Measurements from ENCODE around the gene C12orf57. TPM values are rescaled to one million over a fixed set of nuclear protein-coding genes. Genes with fewer than 3 reads are reported as not detected.

The C12orf57 gene
- total and polyA plus RNA-seq, 2 experiments from 2014 or later = 247 to 264 TPM

DNA sequence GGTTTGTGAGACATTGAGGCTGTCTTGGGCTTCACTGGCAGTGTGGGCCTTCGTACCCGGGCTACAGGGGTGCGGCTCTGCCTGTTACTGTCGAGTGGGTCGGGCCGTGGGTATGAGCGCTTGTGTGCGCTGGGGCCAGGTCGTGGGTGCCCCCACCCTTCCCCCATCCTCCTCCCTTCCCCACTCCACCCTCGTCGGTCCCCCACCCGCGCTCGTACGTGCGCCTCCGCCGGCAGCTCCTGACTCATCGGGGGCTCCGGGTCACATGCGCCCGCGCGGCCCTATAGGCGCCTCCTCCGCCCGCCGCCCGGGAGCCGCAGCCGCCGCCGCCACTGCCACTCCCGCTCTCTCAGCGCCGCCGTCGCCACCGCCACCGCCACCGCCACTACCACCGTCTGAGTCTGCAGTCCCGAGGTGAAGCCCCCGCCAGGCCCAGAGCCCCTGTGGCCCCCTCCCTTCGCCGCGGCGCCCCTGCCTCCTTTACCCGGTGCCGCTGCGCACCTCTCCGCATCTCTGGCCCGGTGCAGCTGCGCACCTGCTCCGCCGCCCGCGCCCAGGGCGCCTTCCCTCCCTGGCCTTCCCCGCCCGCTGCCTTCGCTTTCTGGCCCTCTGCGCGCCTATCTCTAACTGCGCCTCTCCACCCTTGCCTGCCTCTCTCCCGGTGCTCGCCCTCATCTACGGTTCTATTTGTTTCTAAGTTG lies 29.4 kb upstream of the C12orf57 start, which contains the start of gene ENO2:
Gene ENO2 (plus strand): TSS at position 335 of the 701 bp plus-strand sequence. CDS start 1,253 bp downstream, outside the sequence.
- in situ Hi-C loops (cut with MboI) = no loop called here
- Histone ChIP-seq H3K27ac (no peak within 1 kb of the TSS), H3K9ac (peak within 1 kb of the TSS; percentile 82), H3K4me3 (peak within 1 kb of the TSS; percentile 94), H3K36me3 (ENCODE audit: low read depth) (no peaks in the 10 kb centered on the region), H3K9me2 (ENCODE audit: insufficient read depth) (no peaks in the 10 kb centered on the region), H3K27me3 (replicated peaks; ENCODE audit: insufficient read depth) (no peaks in the 10 kb centered on the region), H3F3A (ENCODE audit: insufficient read depth) (no peaks in the 10 kb centered on the region), H4K20me1 (ENCODE audit: insufficient read depth) (no peaks in the 10 kb centered on the region), H3K4me2 (ENCODE audit: unreplicated experiment) (peak within 1 kb of the TSS; percentile 86), H3K79me2 (ENCODE audit: insufficient read depth) (peaks cover 11% of the 10 kb centered on the region; the same call in 1 of the 2 replicates), H3K4me1 (ENCODE audit: insufficient read depth) (peaks cover 10% of the 10 kb centered on the region; the same call in 1 of the 2 replicates), H2AFZ (peak within 1 kb of the TSS; percentile 89), H3K9me3 (ENCODE audit: low read depth) (no peaks in the 10 kb centered on the region)
- peak; percentile 92 for DNase-seq
- TF ChIP-seq EZH2 (IDR thresholded peaks at IDR 0.05; ENCODE audit: insufficient read depth, poor library complexity, severe bottlenecking) (no peak), EZH2phosphoT487 (IDR thresholded peaks at IDR 0.05; ENCODE audit: insufficient read depth, low read depth) (no peak)
- 1 to 2% methylated on average over 51 to 68 of the region's 68 CpGs for WGBS, 2 experiments (ENCODE audit: low coverage in 1 of 2, low lambda C conversion rate in 2 of 2, missing lambda C conversion rate in 2 of 2)

DNA sequence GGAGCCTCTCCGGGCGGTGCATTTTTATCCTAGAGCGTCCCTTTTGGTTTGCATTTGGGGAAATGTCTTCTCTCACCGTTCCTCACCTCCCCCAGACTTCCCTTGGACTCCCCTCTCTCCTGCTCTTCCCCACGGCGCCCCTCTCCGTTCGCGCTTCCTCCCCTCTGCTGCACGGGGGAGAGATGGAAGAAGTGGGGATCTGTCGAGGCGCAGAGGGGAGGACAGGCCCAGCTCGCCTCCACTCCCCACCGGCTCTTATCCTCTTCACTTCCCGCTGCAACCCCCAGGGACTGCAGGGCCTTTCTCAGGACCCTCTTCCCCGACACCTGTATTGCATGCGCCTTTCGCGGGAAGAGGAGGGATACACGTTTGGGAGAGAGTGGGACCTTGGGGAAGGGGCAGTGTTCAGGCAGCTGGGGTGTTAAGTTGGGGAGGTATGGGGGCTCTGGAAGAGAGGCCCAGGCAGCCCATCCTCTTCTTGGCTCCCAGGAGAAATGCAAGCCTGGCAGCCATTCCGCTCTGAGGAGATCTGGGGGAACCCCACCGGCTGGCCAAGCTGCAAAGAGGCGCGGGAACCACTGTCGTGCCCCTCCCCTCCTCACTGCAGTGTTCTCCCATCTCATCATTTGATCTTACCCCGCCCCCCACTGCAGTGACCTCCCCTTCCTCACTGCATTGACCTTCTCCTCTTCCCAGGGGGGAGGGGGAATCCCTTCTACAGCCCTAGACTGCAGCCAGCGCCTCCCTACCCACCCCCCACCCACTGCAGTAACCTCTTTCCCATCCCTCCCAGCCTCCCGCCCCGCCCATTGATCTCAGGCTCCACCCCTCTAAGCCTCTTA lies 28.7 kb upstream of the C12orf57 start:
- TF ChIP-seq EZH2phosphoT487 (IDR thresholded peaks at IDR 0.05; ENCODE audit: insufficient read depth, low read depth) (no peak), EZH2 (IDR thresholded peaks at IDR 0.05; ENCODE audit: insufficient read depth, poor library complexity, severe bottlenecking) (no peak)
- peak overlapping the region; percentile 82 for H3K9ac ChIP-seq
- DNase-seq = no peak
- no peaks in the 10 kb centered on the region for H3K27me3 ChIP-seq (replicated peaks; ENCODE audit: insufficient read depth)
- whole genome bisulfite sequencing, 2 experiments (ENCODE audit: low coverage in 1 of 2, low lambda C conversion rate in 2 of 2, missing lambda C conversion rate in 2 of 2) = 13 to 14% methylated on average over 24 to 29 of the region's 29 CpGs
- H2AFZ ChIP-seq = peak overlapping the region; percentile 89
- peaks cover 11% of the 10 kb centered on the region; the same call in 1 of the 2 replicates for H3K79me2 ChIP-seq (ENCODE audit: insufficient read depth)
- no peaks in the 10 kb centered on the region for H3K36me3 ChIP-seq (ENCODE audit: low read depth)
- peak overlapping the region; percentile 86 for H3K4me2 ChIP-seq (ENCODE audit: unreplicated experiment)
- no peak overlapping the region for H3K27ac ChIP-seq
- peak overlapping the region; percentile 94 for H3K4me3 ChIP-seq
- in situ Hi-C loops (cut with MboI) = no loop called here
- H3K9me3 ChIP-seq (ENCODE audit: low read depth) = no peaks in the 10 kb centered on the region
- H3K4me1 ChIP-seq (ENCODE audit: insufficient read depth) = peaks cover 10% of the 10 kb centered on the region; the same call in 1 of the 2 replicates
- no peaks in the 10 kb centered on the region for H3K9me2 ChIP-seq (ENCODE audit: insufficient read depth)
- H4K20me1 ChIP-seq (ENCODE audit: insufficient read depth) = no peaks in the 10 kb centered on the region
- H3F3A ChIP-seq (ENCODE audit: insufficient read depth) = no peaks in the 10 kb centered on the region

DNA sequence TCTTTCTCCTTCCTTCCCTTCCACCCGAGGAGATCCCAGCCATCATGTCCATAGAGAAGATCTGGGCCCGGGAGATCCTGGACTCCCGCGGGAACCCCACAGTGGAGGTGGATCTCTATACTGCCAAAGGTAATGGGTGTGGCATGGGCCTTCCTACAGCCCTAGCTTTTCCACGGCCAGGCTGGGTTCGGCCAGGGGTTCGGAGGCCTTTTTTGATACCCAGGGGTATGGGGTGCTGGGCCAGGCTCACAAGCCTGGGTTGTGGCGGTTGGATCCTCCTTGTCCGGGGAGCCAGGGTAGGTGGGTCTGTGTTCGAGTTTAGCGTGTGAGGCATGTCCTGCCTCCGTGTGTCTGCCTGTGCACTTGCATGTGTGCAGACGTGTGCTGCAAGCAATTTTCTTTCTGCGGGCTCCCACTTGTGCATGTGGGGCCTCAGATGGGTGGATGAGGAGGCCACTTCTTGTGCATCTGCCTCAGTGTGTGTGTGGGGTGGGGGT lies 28.0 kb upstream of the C12orf57 start:
- TF ChIP-seq EZH2phosphoT487 (IDR thresholded peaks at IDR 0.05; ENCODE audit: insufficient read depth, low read depth) = no peak
- TF ChIP-seq EZH2 (IDR thresholded peaks at IDR 0.05; ENCODE audit: insufficient read depth, poor library complexity, severe bottlenecking) = no peak
- H3K79me2 ChIP-seq (ENCODE audit: insufficient read depth) = peaks cover 11% of the 10 kb centered on the region; the same call in 1 of the 2 replicates
- no peaks in the 10 kb centered on the region for H3K9me2 ChIP-seq (ENCODE audit: insufficient read depth)
- H3K9me3 ChIP-seq (ENCODE audit: low read depth) = no peaks in the 10 kb centered on the region
- 78 to 81% methylated on average over 14 of the region's 14 CpGs for WGBS, 2 experiments (ENCODE audit: low coverage in 1 of 2, low lambda C conversion rate in 2 of 2, missing lambda C conversion rate in 2 of 2)
- H3K4me3 ChIP-seq = peak overlapping the region; percentile 94
- H3F3A ChIP-seq (ENCODE audit: insufficient read depth) = no peaks in the 10 kb centered on the region
- no peak for DNase-seq
- no peaks in the 10 kb centered on the region for H3K27me3 ChIP-seq (replicated peaks; ENCODE audit: insufficient read depth)
- H3K36me3 ChIP-seq (ENCODE audit: low read depth) = no peaks in the 10 kb centered on the region
- H3K4me2 ChIP-seq (ENCODE audit: unreplicated experiment) = no peak overlapping the region
- in situ Hi-C loops (cut with MboI) = no loop called here
- no peak overlapping the region for H2AFZ ChIP-seq
- H3K27ac ChIP-seq = no peak overlapping the region
- H4K20me1 ChIP-seq (ENCODE audit: insufficient read depth) = no peaks in the 10 kb centered on the region
- H3K4me1 ChIP-seq (ENCODE audit: insufficient read depth) = peaks cover 10% of the 10 kb centered on the region; the same call in 1 of the 2 replicates
- H3K9ac ChIP-seq = no peak overlapping the region
